GM18502 (cell line): ENCODE measurements around the gene CMYA5.
"Not testable (repeated sequence)": the region's sequence is repeated elsewhere in the genome, so short reads cannot be mapped to it uniquely, and the experiment has no call there.

ENCODE experiments used
- ATAC-seq: cut with Tn5 transposase; IDR thresholded peaks from one replicate; pipeline ENCODE4 v1.9.1; 2021; ENCODE audit warnings: mild to moderate bottlenecking; ENCODE audit not compliant: unreplicated experiment, poor library complexity

The CMYA5 gene

GRCh38 chr5:79699763-79700400 is 10.2 kb downstream of the CMYA5 start:
- ATAC-seq: peak; percentile 86

GRCh38 chr5:79702606-79703380 is 13.2 kb downstream of the CMYA5 start:
- ATAC-seq: no peak

DNA sequence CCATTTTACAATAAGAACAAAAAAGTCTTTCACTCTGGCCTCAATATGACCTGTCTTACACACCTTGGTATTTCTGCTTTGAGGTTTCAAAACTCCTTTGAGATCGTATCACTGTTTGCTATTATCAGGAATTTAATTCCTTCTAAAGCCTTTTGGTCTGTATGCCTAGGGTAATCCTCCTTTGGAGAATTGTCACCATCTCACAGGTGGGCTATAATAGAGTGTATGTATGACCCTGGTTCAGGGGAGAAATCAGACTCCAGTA is 13.7 kb downstream of the CMYA5 start:
- no peak for ATAC-seq

DNA sequence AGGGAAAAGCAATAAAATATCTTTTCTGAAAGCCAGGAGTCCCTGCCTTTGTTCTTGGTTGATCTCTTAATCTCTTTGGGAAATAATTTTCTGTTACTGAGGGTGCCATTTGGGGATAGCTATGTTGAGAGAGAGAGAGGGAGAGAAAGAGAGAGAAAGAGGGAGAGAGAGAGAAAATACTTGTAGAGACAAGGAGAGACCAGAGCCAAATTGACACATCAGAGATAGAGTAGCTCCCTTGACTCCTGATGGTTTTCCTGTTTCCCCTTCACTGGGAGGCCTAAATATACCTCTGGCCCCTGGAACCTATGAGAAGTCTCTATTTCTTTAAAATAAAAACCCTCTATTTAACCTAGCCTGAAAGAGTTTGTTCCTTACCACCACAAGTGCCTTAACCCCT is 14.9 kb downstream of the CMYA5 start:
- no peak for ATAC-seq

DNA sequence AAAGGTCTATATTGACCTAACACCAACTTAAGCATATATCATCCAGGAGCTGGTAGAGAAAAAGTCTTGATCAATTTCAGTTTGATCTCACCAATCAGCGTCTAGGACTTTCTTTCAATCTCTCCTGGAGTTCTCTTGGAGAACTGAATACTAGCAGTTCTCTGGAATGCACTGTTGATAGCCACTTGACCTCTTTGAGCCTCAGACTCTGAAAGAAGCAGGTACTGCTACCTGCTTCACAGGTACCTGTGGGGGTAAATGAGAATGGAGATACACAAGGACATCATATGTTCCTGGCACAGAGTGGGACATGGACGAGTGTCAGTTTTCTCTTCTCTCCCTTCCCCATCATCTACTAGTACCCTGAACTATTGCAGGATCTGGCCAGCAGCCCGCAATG is 16.0 kb downstream of the CMYA5 start:
- ATAC-seq: no peak

GRCh38 chr5:79706317-79706716 is 16.7 kb downstream of the CMYA5 start:
- not testable (repeated sequence) for ATAC-seq

GRCh38 chr5:79707535-79707934 is 17.9 kb downstream of the CMYA5 start:
- ATAC-seq: peak; percentile 50

DNA sequence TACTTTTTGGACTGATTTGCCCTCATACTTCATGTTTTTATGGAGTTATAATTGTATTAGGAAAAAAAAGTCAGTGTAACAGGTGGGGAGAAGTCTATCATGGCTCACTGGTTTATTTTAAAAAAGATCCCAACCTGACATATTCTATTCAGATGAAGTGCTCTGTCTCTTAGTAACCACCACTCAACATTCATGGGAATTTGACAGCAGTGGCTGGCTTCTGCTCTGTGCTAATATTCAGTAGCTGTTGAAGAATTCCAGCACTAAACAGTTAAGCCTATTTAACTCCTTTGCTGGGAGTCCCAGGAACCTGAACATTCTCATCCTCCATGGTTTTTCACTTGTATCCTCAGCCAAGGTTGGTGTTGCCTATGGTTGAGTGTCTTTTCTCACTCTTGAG is 23.1 kb downstream of the CMYA5 start:
- ATAC-seq: no peak

- ATAC-seq: no peak
Measured at GRCh38 chr5:79713727-79714126, 24.1 kb downstream of the CMYA5 start.

DNA sequence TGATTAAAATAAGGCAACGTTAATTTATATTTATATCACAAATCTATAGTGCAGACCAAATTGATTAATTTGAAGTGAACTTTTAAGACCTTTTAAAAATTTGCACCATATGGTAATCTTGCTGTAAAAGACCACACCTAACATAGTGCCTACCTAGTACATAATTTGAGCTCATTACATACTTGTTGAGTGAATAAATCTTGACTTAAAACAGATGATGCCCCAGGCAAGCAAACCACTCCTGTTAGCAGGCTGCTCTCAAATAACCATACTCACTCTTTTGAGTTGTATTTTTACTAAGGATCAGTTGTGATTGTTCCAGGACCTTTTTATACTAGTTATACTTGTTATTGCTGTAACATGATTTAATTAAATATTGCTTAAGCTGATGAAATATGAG is 27.2 kb downstream of the CMYA5 start:
- no peak for ATAC-seq

DNA sequence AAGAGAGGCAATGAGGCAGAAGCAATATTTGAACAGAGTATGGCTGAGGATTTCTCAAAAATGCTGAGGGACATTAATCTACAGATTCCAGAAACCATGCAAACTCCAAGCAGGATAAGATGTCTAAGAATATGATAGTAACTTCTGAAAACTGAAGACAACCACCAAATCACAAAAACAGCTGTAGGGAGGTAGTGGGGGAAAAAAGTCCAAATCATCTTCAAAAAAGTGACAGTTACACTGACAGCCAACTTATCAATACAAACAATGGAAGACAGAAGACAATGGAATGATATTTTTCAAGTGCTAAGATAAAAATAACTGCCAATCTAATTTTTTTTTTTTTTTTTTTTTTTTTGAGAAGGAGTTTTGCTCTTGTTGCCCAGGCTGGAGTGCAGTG is 30.5 kb downstream of the CMYA5 start:
- ATAC-seq: no peak

GRCh38 chr5:79727451-79728355 is 38.1 kb downstream of the CMYA5 start:
- ATAC-seq: no peak

GRCh38 chr5:79728396-79728795 is 38.8 kb downstream of the CMYA5 start:
- ATAC-seq: no peak

DNA sequence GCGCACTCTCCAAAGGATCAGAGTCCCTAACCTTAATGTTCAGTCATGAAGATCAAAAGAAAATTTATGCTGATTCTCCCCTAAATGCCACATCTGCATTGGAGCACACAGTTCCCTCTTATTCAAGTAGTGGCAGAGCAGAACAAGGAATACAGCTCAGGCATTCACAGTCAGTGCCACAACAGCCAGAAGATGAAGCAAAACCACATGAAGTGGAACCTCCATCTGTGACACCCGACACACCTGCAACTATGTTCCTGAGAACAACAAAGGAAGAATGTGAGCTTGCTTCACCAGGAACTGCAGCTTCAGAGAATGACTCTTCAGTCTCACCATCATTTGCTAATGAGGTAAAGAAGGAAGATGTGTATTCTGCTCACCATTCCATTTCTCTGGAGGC is 40.0 kb downstream of the CMYA5 start:
- no peak for ATAC-seq

GRCh38 chr5:79730564-79730963 is 40.9 kb downstream of the CMYA5 start:
- ATAC-seq: no peak

- no peak for ATAC-seq
Measured at GRCh38 chr5:79731775-79732174, 42.1 kb downstream of the CMYA5 start.

DNA sequence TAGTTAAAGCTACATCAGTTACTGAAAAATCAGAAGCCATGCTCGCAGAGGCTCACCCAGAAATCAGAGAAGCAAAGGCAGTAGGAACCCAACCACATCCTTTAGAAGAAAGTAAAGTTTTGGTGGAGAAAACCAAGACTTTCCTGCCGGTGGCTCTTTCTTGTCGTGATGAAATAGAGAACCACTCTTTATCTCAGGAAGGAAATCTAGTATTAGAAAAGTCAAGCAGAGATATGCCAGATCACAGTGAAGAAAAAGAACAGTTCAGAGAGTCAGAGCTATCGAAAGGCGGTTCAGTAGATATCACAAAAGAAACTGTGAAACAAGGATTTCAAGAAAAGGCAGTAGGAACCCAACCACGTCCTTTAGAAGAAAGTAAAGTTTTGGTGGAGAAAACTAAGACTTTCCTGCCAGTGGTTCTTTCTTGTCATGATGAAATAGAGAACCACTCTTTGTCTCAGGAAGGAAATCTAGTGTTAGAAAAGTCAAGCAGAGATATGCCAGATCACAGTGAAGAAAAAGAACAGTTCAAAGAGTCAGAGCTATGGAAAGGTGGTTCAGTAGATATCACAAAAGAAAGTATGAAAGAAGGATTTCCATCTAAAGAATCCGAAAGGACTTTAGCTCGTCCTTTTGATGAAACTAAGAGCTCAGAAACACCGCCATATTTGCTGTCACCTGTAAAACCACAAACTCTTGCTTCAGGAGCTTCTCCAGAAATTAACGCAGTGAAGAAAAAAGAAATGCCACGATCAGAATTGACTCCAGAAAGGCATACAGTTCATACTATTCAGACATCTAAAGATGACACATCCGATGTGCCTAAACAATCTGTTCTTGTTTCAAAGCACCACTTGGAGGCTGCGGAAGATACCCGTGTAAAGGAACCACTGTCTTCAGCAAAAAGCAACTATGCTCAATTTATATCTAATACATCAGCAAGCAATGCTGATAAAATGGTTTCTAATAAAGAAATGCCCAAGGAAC is 47.2 kb downstream of the CMYA5 start:
- ATAC-seq: no peak

GRCh38 chr5:79738349-79738748 is 48.7 kb downstream of the CMYA5 start:
- no peak for ATAC-seq

GRCh38 chr5:79742549-79743136 is 53.0 kb downstream of the CMYA5 start:
- no peak for ATAC-seq
